ENCODE measurements around the gene GNG12. TPM values are rescaled to one million over a fixed set of nuclear protein-coding genes. Genes with fewer than 3 reads are reported as not detected.

The GNG12 gene
- total and polyA plus RNA-seq, 7 donors: 41.9 to 116 (median 47.8) TPM

GRCh38 chr1:67749263-67749843 lies 83.9 kb downstream of the GNG12 start:
- H3K36me3 ChIP-seq: no peaks in the 10 kb centered on the region
- no peak for DNase-seq
- H3K9me3 ChIP-seq: no peaks in the 10 kb centered on the region
- 19 to 60% methylated on average over 5 of the region's 5 CpGs for WGBS, 2 donors
- peak overlapping the region in 1 of 4 donors; percentile 13 for H3K4me3 ChIP-seq
- no peaks in the 10 kb centered on the region for H3K27me3 ChIP-seq
- intact Hi-C loops (cut with DNase I): loop anchor here (5.0 kb wide), 1 partner anchor 62 kb away; the partner anchor contains the start of gene GADD45A
- peaks cover 0 to 62% (median 40%) of the 10 kb centered on the region in 4 donors for H3K4me1 ChIP-seq
- H3K27ac ChIP-seq: peak overlapping the region; percentile 67 to 87 (median 82)
- TF ChIP-seq POLR2A (IDR thresholded peaks at IDR 0.05): no peak
- TF ChIP-seq POLR2AphosphoS5 (IDR thresholded peaks at IDR 0.05): no peak
- no peak for TF ChIP-seq EP300 (IDR thresholded peaks at IDR 0.05)
- TF ChIP-seq CTCF (IDR thresholded peaks at IDR 0.05): no peak

- Histone ChIP-seq H3K36me3 (no peaks in the 10 kb centered on the region), H3K27ac (peak overlapping the region; percentile 67 to 87 (median 82)), H3K9me3 (no peaks in the 10 kb centered on the region), H3K27me3 (no peaks in the 10 kb centered on the region), H3K4me1 (peaks cover 0 to 62% (median 40%) of the 10 kb centered on the region in 4 donors), H3K4me3 (peak overlapping the region in 2 of 4 donors; percentile 1 to 2)
- TF ChIP-seq EP300 (IDR thresholded peaks at IDR 0.05) (no peak), POLR2A (IDR thresholded peaks at IDR 0.05) (no peak), POLR2AphosphoS5 (IDR thresholded peaks at IDR 0.05) (peak in 3 of 4 donors; percentile 6 to 45 (median 7)), CTCF (IDR thresholded peaks at IDR 0.05) (no peak)
- DNase-seq: no peak
- intact Hi-C loops (cut with DNase I): loop anchor here (5.0 kb wide), 1 partner anchor 61 kb away; the partner anchor contains the start of gene GADD45A
- 4 to 29% methylated on average over 2 of the region's 2 CpGs for WGBS, 2 donors
Measured at GRCh38 chr1:67748630-67749029, 84.6 kb downstream of the GNG12 start.

GRCh38 chr1:67747671-67748546 lies 85.4 kb downstream of the GNG12 start:
- Histone ChIP-seq H3K4me1 (peaks cover 0 to 62% (median 40%) of the 10 kb centered on the region in 4 donors), H3K4me3 (peak overlapping the region in 1 of 4 donors; percentile 2), H3K36me3 (no peaks in the 10 kb centered on the region), H3K27ac (peak overlapping the region; percentile 67 to 87 (median 82)), H3K27me3 (no peaks in the 10 kb centered on the region), H3K9me3 (no peaks in the 10 kb centered on the region)
- DNase-seq: no peak
- intact Hi-C loops (cut with DNase I): loop anchor here (5.0 kb wide), 1 partner anchor 61 kb away; the partner anchor contains the start of gene GADD45A
- TF ChIP-seq POLR2A (IDR thresholded peaks at IDR 0.05) (no peak), EP300 (IDR thresholded peaks at IDR 0.05) (no peak), CTCF (IDR thresholded peaks at IDR 0.05) (no peak), POLR2AphosphoS5 (IDR thresholded peaks at IDR 0.05) (no peak)
- 29 to 56% methylated on average over 4 of the region's 4 CpGs for WGBS, 2 donors

GRCh38 chr1:67745875-67746698 lies 87.2 kb downstream of the GNG12 start:
- intact Hi-C loops (cut with DNase I): loop anchor here (5.0 kb wide), 1 partner anchor 59 kb away; the partner anchor contains the start of gene GADD45A
- DNase-seq: no peak
- H3K9me3 ChIP-seq: no peaks in the 10 kb centered on the region
- no peaks in the 10 kb centered on the region for H3K27me3 ChIP-seq
- no peaks in the 10 kb centered on the region for H3K36me3 ChIP-seq
- peaks cover 0 to 55% (median 40%) of the 10 kb centered on the region in 4 donors for H3K4me1 ChIP-seq
- H3K4me3 ChIP-seq: no peak overlapping the region
- TF ChIP-seq POLR2A (IDR thresholded peaks at IDR 0.05) (no peak), EP300 (IDR thresholded peaks at IDR 0.05) (no peak), CTCF (IDR thresholded peaks at IDR 0.05) (no peak), POLR2AphosphoS5 (IDR thresholded peaks at IDR 0.05) (no peak)
- H3K27ac ChIP-seq: peak overlapping the region in 3 of 4 donors; percentile 11 to 87 (median 85)
- 77 to 78% methylated on average over 6 of the region's 6 CpGs for WGBS, 2 donors
